ENCODE measurements around the gene PAQR7. TPM values are rescaled to one million over a fixed set of nuclear protein-coding genes. Genes with fewer than 3 reads are reported as not detected.
A peak's percentile ranks its signal among the peaks of the same experiment; 100 is the strongest.

PAQR7 gene
- total RNA-seq, 2 donors from 2014 or later = 3.2 to 3.3 TPM

GRCh38 chr1:25878690-25879089 lies 3.2 kb upstream of the PAQR7 start:
- intact Hi-C loops (cut with DNase I) = no loop called here
- DNase-seq (no peak), ATAC-seq (no peak)

DNA sequence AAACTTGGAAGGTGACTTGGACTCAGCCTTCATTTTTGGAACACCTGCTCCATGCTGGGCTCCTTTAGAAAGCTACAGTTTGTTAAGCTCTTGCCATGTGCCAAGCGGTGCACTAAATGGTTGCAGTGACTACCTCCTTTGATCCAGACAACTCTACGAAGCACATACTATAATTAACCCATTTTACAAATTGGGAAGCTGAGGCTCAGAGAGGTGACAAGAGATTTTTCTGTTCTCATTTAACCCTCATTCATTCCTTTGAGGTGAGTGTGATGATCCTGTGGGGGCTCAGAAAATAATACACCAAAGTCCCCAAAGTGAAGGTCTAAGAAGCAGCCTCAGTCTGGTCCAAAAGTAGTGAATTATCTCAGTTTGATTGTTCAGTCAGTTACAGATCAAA lies 1.6 kb upstream of the PAQR7 start:
- intact Hi-C loops (cut with DNase I) = no loop called here

GRCh38 chr1:25876693-25877077 lies 1.2 kb upstream of the PAQR7 start:
- DNase-seq (no peak), ATAC-seq (no peak)
- intact Hi-C loops (cut with DNase I) = no loop called here

More for the DNA sequence above, 1.6 kb upstream of the PAQR7 start:
- ATAC-seq = no peak
- no peak for DNase-seq

- intact Hi-C loops (cut with DNase I) = no loop called here
- DNase-seq (no peak), ATAC-seq (peak; percentile 61 to 74)
These were observed 566 bp upstream of the PAQR7 start for GRCh38 chr1:25875856-25876692.

- intact Hi-C loops (cut with DNase I) = no loop called here
- no peak for ATAC-seq
- no peak for DNase-seq
These were observed 814 bp downstream of the PAQR7 start for GRCh38 chr1:25874635-25875153.

- intact Hi-C loops (cut with DNase I) = no loop called here
- ATAC-seq (no peak), DNase-seq (no peak)
These were observed 1.3 kb downstream of the PAQR7 start for GRCh38 chr1:25874209-25874608.

GRCh38 chr1:25873120-25873519 lies 2.4 kb downstream of the PAQR7 start:
- ATAC-seq = no peak
- intact Hi-C loops (cut with DNase I) = no loop called here
- no peak for DNase-seq

DNA sequence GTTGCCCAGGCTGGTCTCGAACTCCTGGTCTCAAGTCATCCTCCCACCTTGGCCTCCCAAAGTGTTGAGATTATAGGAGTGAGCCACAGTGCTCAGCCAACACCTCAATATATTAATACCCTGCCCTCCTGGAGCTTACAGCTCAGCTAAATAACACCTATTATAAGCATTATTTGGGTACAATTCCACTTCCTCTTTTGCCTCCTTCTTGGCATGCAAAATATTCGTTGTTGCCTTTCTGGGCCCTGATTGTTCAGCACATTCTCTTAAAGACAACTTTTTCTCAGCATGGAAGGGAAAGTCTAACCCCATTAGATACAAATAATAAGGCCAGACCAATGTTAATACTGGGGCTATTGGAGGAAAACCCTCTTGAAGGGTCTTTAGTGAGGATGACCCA lies 2.8 kb downstream of the PAQR7 start:
- DNase-seq (no peak), ATAC-seq (no peak)

DNA sequence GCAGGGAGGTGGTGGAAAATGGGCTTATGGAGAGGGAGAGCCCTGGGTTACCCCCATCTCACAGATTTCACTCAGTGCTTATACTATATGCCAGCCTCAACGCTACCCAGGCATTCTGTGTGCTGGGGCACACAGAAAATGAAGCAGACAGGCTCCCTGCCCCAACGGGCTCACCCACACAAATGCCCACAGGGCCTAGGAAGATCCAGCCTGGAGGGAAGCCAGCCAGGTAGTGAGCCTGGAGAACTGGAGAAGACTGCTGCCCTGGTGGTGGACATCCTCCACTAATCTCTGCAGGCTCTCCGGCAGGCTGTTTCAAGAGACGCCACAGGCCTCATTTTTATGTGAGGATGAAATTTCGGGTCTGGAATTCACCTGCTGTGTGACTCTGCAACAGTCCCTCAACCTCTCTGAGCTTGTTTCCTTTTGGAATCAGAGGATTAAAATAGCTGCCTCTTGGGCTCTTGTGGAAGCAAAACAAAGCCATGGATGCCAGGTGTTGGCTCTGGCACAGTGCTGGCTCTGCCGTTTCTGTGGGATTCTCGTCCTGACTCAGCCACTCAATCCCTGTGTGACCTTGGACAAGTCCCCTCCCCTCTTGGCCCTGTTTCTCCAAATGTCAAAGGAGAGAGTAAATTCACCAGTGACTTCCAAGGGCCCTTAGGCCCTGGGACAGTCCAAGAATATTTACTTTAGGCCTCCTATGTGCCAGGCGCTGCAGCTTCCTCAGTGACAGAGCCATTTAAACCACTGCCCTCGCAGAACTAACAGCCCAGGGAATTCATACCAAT lies 3.6 kb downstream of the PAQR7 start:
- no peak for ATAC-seq
- intact Hi-C loops (cut with DNase I) = no loop called here

More for the DNA sequence above, 2.8 kb downstream of the PAQR7 start:
- intact Hi-C loops (cut with DNase I) = no loop called here

GRCh38 chr1:25871086-25871703 lies 4.3 kb downstream of the PAQR7 start:
- ATAC-seq = no peak
- DNase-seq = no peak
- intact Hi-C loops (cut with DNase I) = no loop called here

More for the DNA sequence above, 3.6 kb downstream of the PAQR7 start:
- no peak for DNase-seq

DNA sequence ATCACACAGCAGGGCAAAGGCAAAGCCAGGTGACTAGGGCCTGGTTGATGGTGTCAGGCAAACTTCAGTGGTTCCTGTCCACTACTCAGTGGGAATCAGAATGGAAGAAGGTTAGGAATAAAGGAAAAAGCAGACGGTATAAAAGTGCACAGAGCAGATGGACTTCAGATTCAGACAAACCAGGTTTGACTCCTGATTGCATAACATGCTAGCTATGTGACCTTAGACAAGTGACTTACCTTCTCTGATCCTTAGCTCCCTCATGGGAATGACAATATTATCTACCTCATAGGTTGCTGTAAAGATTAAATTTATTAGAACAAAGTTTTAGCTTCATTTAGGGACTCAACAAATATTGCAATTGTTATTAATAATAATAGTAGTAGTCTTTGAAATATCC lies 4.9 kb downstream of the PAQR7 start:
- DNase-seq (no peak), ATAC-seq (no peak)
- intact Hi-C loops (cut with DNase I) = no loop called here

GRCh38 chr1:25869909-25870606 lies 5.5 kb downstream of the PAQR7 start:
- ATAC-seq = no peak

GRCh38 chr1:25867210-25867991 lies 8.1 kb downstream of the PAQR7 start:
- intact Hi-C loops (cut with DNase I) = no loop called here
- no peak for ATAC-seq

More at GRCh38 chr1:25869909-25870606, 5.5 kb downstream of the PAQR7 start:
- intact Hi-C loops (cut with DNase I) = no loop called here
- DNase-seq = no peak

DNA sequence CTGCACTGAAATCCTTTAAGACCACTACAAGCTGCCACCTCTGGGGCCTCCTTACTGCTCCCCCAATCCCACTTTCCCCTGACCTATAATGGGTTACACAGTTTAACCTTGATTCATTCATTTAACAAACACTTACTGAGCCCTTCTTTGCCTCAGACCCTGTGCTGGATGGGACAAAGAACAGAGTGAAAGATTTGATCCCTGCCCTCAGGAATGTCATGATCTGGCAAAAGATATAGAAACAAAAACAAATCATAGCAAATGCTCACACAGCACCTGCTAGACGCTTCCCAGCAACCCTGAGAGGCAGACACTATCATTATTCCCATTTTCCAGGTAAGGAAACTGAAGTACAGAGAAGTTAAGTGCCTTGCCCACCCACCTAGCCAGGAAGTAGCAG lies 9.2 kb downstream of the PAQR7 start:
- DNase-seq (no peak), ATAC-seq (no peak)
- intact Hi-C loops (cut with DNase I) = no loop called here

More at GRCh38 chr1:25867210-25867991, 8.1 kb downstream of the PAQR7 start:
- no peak for DNase-seq

DNA sequence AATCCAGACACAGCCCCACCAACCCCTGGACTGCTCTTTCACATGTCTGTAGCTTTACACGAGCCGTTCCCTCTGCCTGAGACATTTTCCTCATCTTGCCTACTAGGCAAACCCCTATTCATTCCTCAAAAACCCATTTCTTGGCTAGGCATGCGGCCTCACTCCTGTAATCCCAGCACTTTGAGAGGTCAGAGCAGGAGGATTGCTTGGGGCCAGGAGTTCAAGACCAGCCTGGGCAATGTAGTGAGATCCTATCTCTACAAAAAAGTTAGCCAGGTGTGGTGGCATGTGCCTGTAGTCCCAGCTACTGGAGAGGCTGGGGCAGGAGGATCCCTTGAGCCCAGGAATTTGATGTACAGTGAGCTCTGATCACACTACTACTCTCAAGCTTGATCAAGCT lies 11.1 kb downstream of the PAQR7 start:
- intact Hi-C loops (cut with DNase I) = no loop called here

DNA sequence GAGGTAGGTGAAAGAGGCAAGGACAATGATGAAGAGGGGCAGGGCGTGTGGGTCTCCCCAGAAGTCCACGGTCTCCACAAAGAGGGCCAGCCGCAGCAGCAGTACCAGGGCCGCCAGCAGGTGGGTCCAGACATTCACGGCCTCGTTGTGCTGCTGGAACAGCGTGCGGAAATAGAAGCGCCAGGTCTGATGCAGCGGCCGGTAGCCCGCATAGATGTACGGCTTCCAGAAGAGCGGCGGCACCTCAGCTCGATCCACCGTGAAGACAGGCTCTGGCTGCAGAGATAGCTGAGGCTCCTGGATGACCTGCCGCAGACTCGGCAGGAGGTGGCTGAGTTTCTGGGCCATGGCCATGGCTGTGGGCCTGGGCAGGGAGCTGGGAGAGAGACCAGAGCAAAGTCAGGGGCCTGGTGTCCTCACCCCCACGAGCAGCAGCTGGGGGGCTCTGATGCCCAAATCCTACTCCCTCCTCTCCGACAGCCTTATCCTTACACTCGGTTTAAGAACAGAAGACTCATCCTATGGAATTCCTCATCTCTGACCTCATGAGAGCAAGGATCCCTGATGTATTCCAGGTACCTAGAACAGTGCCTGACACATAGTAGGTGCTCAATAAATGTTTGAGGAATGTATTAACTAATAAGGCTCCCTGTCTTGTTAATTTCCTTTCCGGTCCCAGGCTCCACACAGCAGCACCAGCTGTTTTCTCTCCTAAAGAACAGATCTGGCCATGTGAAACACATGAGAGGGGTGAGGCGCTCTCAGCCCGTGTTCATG lies 11.8 kb downstream of the PAQR7 start:
- ATAC-seq = no peak
- DNase-seq = no peak
- intact Hi-C loops (cut with DNase I) = no loop called here

More for the DNA sequence above, 11.1 kb downstream of the PAQR7 start:
- ATAC-seq = no peak
- DNase-seq = no peak

GRCh38 chr1:25862785-25863485 lies 12.6 kb downstream of the PAQR7 start:
- ATAC-seq (no peak), DNase-seq (no peak)
- intact Hi-C loops (cut with DNase I) = no loop called here

Data from left cardiac atrium (tissue), 4 donors.